ENCODE measurements around the gene FLNC.

FLNC gene

DNA sequence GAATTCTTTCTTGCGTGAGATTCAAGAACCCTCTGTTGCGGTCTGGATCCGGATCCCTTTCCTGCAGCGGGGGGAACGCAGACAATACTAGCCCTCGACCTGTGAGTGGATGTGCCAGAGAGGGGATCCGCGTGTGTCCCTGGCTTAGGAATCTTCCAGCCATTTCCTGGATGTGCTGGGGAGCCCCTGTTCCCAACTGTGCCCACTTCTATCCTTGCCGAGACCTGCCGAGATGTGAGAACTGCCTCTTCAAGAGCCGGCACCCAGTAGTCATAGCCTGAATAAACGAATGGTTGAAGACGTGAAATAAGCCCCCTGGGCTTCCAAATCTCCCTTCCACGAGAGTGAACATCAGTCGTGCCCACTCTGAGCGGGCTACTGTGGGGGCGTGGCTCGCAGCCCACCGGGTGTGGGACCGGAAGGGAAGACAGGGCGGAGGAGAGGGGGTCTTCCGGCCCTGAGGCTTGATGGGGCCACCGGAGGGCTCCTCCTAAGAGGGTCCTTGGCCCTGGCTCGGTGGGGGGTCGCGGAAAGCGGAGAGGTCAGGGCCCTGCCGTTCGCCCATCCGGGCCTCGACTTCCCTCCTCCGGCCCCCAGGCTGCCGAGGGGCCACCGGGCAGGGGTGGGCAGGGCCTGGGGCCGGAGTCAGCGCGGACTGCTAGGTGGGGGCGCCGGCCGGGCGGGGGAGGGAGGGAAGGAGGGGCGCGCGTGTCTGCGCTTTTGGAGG lies 39.7 kb upstream of the FLNC start:
- Histone ChIP-seq H3K27ac (ENCODE audit: low read depth, low read length) (no peak overlapping the region), H3F3A (ENCODE audit: control insufficient read depth, insufficient read depth) (no peaks in the 10 kb centered on the region), H4K20me1 (ENCODE audit: control insufficient read depth, insufficient read depth, low read depth, low read length) (no peaks in the 10 kb centered on the region), H3K4me2 (ENCODE audit: low read length) (peak overlapping the region; percentile 91), H3K9me2 (replicated peaks; ENCODE audit: control insufficient read depth, low read length) (no peaks in the 10 kb centered on the region), H3K4me3 (ENCODE audit: low read length) (peak overlapping the region; percentile 86), H3K4me1 (ENCODE audit: control insufficient read depth, low read length) (peaks cover 26% of the 10 kb centered on the region), H3K9me3 (ENCODE audit: control insufficient read depth, insufficient read depth, low read length) (no peaks in the 10 kb centered on the region), H3K36me3 (ENCODE audit: control insufficient read depth, low read length) (peaks cover 9% of the 10 kb centered on the region; the same call in 1 of the 2 replicates), H3K27me3 (ENCODE audit: control insufficient read depth, low read length) (peaks cover 26% of the 10 kb centered on the region), H3K79me2 (ENCODE audit: control insufficient read depth, low read length) (peaks cover 4% of the 10 kb centered on the region; the same call in 1 of the 2 replicates)
- TF ChIP-seq, protein P1, sequence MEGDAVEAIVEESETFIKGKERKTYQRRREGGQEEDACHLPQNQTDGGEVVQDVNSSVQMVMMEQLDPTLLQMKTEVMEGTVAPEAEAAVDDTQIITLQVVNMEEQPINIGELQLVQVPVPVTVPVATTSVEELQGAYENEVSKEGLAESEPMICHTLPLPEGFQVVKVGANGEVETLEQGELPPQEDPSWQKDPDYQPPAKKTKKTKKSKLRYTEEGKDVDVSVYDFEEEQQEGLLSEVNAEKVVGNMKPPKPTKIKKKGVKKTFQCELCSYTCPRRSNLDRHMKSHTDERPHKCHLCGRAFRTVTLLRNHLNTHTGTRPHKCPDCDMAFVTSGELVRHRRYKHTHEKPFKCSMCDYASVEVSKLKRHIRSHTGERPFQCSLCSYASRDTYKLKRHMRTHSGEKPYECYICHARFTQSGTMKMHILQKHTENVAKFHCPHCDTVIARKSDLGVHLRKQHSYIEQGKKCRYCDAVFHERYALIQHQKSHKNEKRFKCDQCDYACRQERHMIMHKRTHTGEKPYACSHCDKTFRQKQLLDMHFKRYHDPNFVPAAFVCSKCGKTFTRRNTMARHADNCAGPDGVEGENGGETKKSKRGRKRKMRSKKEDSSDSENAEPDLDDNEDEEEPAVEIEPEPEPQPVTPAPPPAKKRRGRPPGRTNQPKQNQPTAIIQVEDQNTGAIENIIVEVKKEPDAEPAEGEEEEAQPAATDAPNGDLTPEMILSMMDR (IDR thresholded peaks at IDR 0.05; ENCODE audit: low read depth, low read length, poor library complexity, severe bottlenecking), result no peak

GRCh38 chr7:128791121-128791971 lies 38.9 kb upstream of the FLNC start, which contains the start of gene CCDC136:
CCDC136 (plus strand) TSS chr7:128791968; CDS start chr7:128792412, 444 bp downstream.
- H3K9me2 ChIP-seq (replicated peaks; ENCODE audit: control insufficient read depth, low read length), result no peaks in the 10 kb centered on the region
- no peak within 1 kb of the TSS for H3K27ac ChIP-seq (ENCODE audit: low read depth, low read length)
- H3K4me2 ChIP-seq (ENCODE audit: low read length), result peak within 1 kb of the TSS; percentile 91
- no peaks in the 10 kb centered on the region for H3F3A ChIP-seq (ENCODE audit: control insufficient read depth, insufficient read depth)
- H3K4me3 ChIP-seq (ENCODE audit: low read length), result peak within 1 kb of the TSS; percentile 86
- H3K36me3 ChIP-seq (ENCODE audit: control insufficient read depth, low read length), result peaks cover 9% of the 10 kb centered on the region; the same call in 1 of the 2 replicates
- H4K20me1 ChIP-seq (ENCODE audit: control insufficient read depth, insufficient read depth, low read depth, low read length), result no peaks in the 10 kb centered on the region
- TF ChIP-seq, protein P1 (IDR thresholded peaks at IDR 0.05; ENCODE audit: low read depth, low read length, poor library complexity, severe bottlenecking), result no peak
- no peak for TF ChIP-seq EZH2phosphoT487 (IDR thresholded peaks at IDR 0.05; ENCODE audit: borderline replicate concordance, low read length)
- H3K4me1 ChIP-seq (ENCODE audit: control insufficient read depth, low read length), result peaks cover 26% of the 10 kb centered on the region
- peaks cover 4% of the 10 kb centered on the region; the same call in 1 of the 2 replicates for H3K79me2 ChIP-seq (ENCODE audit: control insufficient read depth, low read length)
- peaks cover 26% of the 10 kb centered on the region for H3K27me3 ChIP-seq (ENCODE audit: control insufficient read depth, low read length)
- H3K9me3 ChIP-seq (ENCODE audit: control insufficient read depth, insufficient read depth, low read length), result no peaks in the 10 kb centered on the region

GRCh38 chr7:128791972-128792327 lies 38.3 kb upstream of the FLNC start:
- TF ChIP-seq, protein P1 (IDR thresholded peaks at IDR 0.05; ENCODE audit: low read depth, low read length, poor library complexity, severe bottlenecking), result no peak
- no peak for TF ChIP-seq EZH2phosphoT487 (IDR thresholded peaks at IDR 0.05; ENCODE audit: borderline replicate concordance, low read length)
- Histone ChIP-seq H3K27me3 (ENCODE audit: control insufficient read depth, low read length) (peaks cover 26% of the 10 kb centered on the region), H3K9me3 (ENCODE audit: control insufficient read depth, insufficient read depth, low read length) (no peaks in the 10 kb centered on the region), H3F3A (ENCODE audit: control insufficient read depth, insufficient read depth) (no peaks in the 10 kb centered on the region), H3K4me3 (ENCODE audit: low read length) (peak overlapping the region; percentile 86), H3K9me2 (replicated peaks; ENCODE audit: control insufficient read depth, low read length) (no peaks in the 10 kb centered on the region), H4K20me1 (ENCODE audit: control insufficient read depth, insufficient read depth, low read depth, low read length) (no peaks in the 10 kb centered on the region), H3K36me3 (ENCODE audit: control insufficient read depth, low read length) (peaks cover 9% of the 10 kb centered on the region; the same call in 1 of the 2 replicates), H3K4me2 (ENCODE audit: low read length) (peak overlapping the region; percentile 91), H3K79me2 (ENCODE audit: control insufficient read depth, low read length) (peaks cover 4% of the 10 kb centered on the region; the same call in 1 of the 2 replicates), H3K4me1 (ENCODE audit: control insufficient read depth, low read length) (peaks cover 26% of the 10 kb centered on the region), H3K27ac (ENCODE audit: low read depth, low read length) (no peak overlapping the region)

Measured in DOHH2 (cell line).